HCT116 (cell line): Measurements from ENCODE around the gene ATP4A. TPM values are rescaled to one million over a fixed set of nuclear protein-coding genes. Genes with fewer than 3 reads are reported as not detected.

Source experiments
- ATAC-seq: fragments of 200-7000 bp; cut with Tn5 transposase; 2 replicates; pipeline ENCODE4 v1.9.1; 2020; ENCODE audit warnings: mild to moderate bottlenecking, moderate library complexity
- BruUV-seq: library from RNA; stranded (reverse); fragments of 400-500 nt; replicated peaks from 2 replicates; lab custom pipeline; 2021; lab: Mats Ljungman, UMichigan
- CTCF ChIA-PET: fragments of 300-600 bp; sonication (Branson Sonifier 250); formaldehyde crosslinking; loops from one replicate; lab custom pipeline; 2021; ENCODE audit warnings: antibody characterized with exemption; lab: Charles Lee
- POLR2A ChIA-PET: fragments of 300-600, 350-600 bp; sonication (Branson Sonifier 250); formaldehyde crosslinking; loops from one replicate; lab custom pipeline; 2021; ENCODE audit warnings: antibody characterized with exemption; lab: Charles Lee
- RAD21 ChIA-PET, 2 experiments: fragments of 300-600 bp; sonication (Branson Sonifier 250); formaldehyde crosslinking; loops; one replicate each; lab custom pipeline; 2023; ENCODE audit warnings: low total read pairs in 2 of 2; ENCODE audit not compliant: uncharacterized antibody in 2 of 2, unreplicated experiment in 2 of 2, low non-redundant PET in 1 of 2; lab: Charles Lee
- DNase-seq: peaks from one replicate; pipeline ENCODE4 v3.0.0-alpha.2; 2010; ENCODE audit warnings: low read depth, low spot score
- H2AFZ ChIP-seq: fragments of 200-600 bp; shearing (Covaris generic), sonication (generic); 2 replicates; pipeline ENCODE4 v1.6.1; 2017; ENCODE audit warnings: low read depth, mixed run types, mixed read lengths, antibody characterized with exemption, low read length; ENCODE audit not compliant: poor library complexity, severe bottlenecking
- H3K27ac ChIP-seq: 2 replicates; pipeline ENCODE4 v1.5.1; 2012; ENCODE audit warnings: low read depth, low read length
- H3K27me3 ChIP-seq: fragments of 200-600 bp; sonication (generic); 2 replicates; pipeline ENCODE4 v1.6.1; 2016; ENCODE audit warnings: mixed run types, low read length, mixed read lengths; ENCODE audit not compliant: insufficient read depth
- H3K36me3 ChIP-seq, 2 experiments: fragments of 200-500 bp in 1 of 2; fragments of 200-600 bp in 1 of 2; sonication (Bioruptor generic) in 1 of 2; sonication (generic) in 1 of 2; 2 replicates each; pipeline versions ENCODE4 v1.5.1 to v1.6.1; 2014 to 2016; ENCODE audit warnings: low read length in 2 of 2, inconsistent platforms in 1 of 2, mixed read lengths in 1 of 2, mixed run types in 1 of 2; ENCODE audit not compliant: insufficient read depth in 2 of 2, control insufficient read depth in 1 of 2
- H3K4me1 ChIP-seq, 2 experiments: fragments of 200-600 bp in 1 of 2; sonication (generic) in 1 of 2; 2 replicates each; pipeline versions ENCODE4 v1.5.1 to v1.6.1; 2012 to 2017; ENCODE audit warnings: low read length in 2 of 2, inconsistent platforms in 1 of 2, mild to moderate bottlenecking in 1 of 2, mixed read lengths in 1 of 2, mixed run types in 1 of 2, moderate library complexity in 1 of 2; ENCODE audit not compliant: insufficient read depth in 2 of 2, control insufficient read depth in 1 of 2
- H3K4me2 ChIP-seq: fragments of 200-600 bp; sonication (generic); 2 replicates; pipeline ENCODE4 v1.6.1; 2017; ENCODE audit warnings: mixed run types, low read length, mixed read lengths
- H3K4me3 ChIP-seq, 2 experiments: fragments of 200-600 bp in 1 of 2; sonication (generic) in 1 of 2; replicated peaks in 1 of 2; 2 replicates each; pipeline ENCODE4 v1.5.1; 2011 to 2016; ENCODE audit warnings: low read length in 2 of 2, control low read depth in 1 of 2, low read depth in 1 of 2, mild to moderate bottlenecking in 1 of 2, mixed read lengths in 1 of 2, mixed run types in 1 of 2
- H3K79me2 ChIP-seq: fragments of 200-600 bp; sonication (generic); 2 replicates; pipeline ENCODE4 v1.6.1; 2017; ENCODE audit warnings: mild to moderate bottlenecking, mixed run types, low read length, moderate library complexity, mixed read lengths; ENCODE audit not compliant: insufficient read depth
- H3K9ac ChIP-seq: fragments of 200-600 bp; sonication (generic); 2 replicates; pipeline ENCODE4 v1.6.1; 2016; ENCODE audit warnings: low read length, mixed read lengths
- H3K9me2 ChIP-seq: fragments of 200-600 bp; sonication (generic), shearing (Covaris generic); 2 replicates; pipeline ENCODE4 v1.6.1; 2017; ENCODE audit warnings: mixed run types, mild to moderate bottlenecking, moderate library complexity; ENCODE audit not compliant: insufficient read depth
- H3K9me3 ChIP-seq, 2 experiments: fragments of 200-500 bp in 1 of 2; fragments of 200-600 bp in 1 of 2; sonication (Bioruptor generic) in 1 of 2; sonication (generic) in 1 of 2; 2 replicates each; pipeline ENCODE4 v1.6.1; 2014 to 2017; ENCODE audit warnings: low read length in 2 of 2, mixed read lengths in 2 of 2, inconsistent platforms in 1 of 2, low read depth in 1 of 2, mild to moderate bottlenecking in 1 of 2, mixed run types in 1 of 2, moderate library complexity in 1 of 2; ENCODE audit not compliant: control insufficient read depth in 1 of 2, insufficient read depth in 1 of 2
- H4K20me1 ChIP-seq: fragments of 200-600 bp; sonication (generic), shearing (Covaris generic); 2 replicates; pipeline ENCODE4 v1.6.1; 2017; ENCODE audit warnings: mixed run types, mild to moderate bottlenecking, moderate library complexity; ENCODE audit not compliant: insufficient read depth
- EGR1 ChIP-seq: IDR thresholded peaks from 2 replicates; pipeline ENCODE4 v1.6.1; 2012; ENCODE audit warnings: low read depth
- EZH2phosphoT487 ChIP-seq: fragments of 200-600 bp; IDR thresholded peaks from 2 replicates; pipeline ENCODE4 v1.6.1; 2018; ENCODE audit warnings: antibody characterized with exemption, borderline replicate concordance
- FOSL1 ChIP-seq: IDR thresholded peaks from 2 replicates; pipeline ENCODE4 v1.6.1; 2012; ENCODE audit warnings: low read depth
- POLR2A ChIP-seq: IDR thresholded peaks from 2 replicates; pipeline ENCODE4 v1.7.0; 2011; ENCODE audit warnings: borderline replicate concordance; ENCODE audit not compliant: insufficient read depth, insufficient read length; ENCODE audit errors: extremely low read depth
- SIN3A ChIP-seq: IDR thresholded peaks from 2 replicates; pipeline ENCODE4 v1.6.1; 2012; ENCODE audit warnings: low read depth
- SRF ChIP-seq: IDR thresholded peaks from 2 replicates; pipeline ENCODE4 v1.6.1; 2012; ENCODE audit warnings: low read depth
- ZBTB33 ChIP-seq: IDR thresholded peaks from 2 replicates; pipeline ENCODE4 v1.6.1; 2011; ENCODE audit warnings: mild to moderate bottlenecking, low read length, moderate library complexity; ENCODE audit not compliant: insufficient replicate concordance; ENCODE audit errors: extremely low read depth
- ZFX ChIP-seq: fragments of 450-650 bp; IDR thresholded peaks from 2 replicates; pipeline ENCODE4 v1.6.1; 2017
- ZNF274 ChIP-seq: fragments of 200-500 bp; sonication (Bioruptor generic); IDR thresholded peaks from 2 replicates; pipeline ENCODE4 v1.6.1; 2014; ENCODE audit warnings: mild to moderate bottlenecking, low read depth, low read length, inconsistent platforms
- intact Hi-C: fragments of 100-400 bp; cut with micrococcal nuclease; formaldehyde crosslinking; loops from 2 replicates; pipeline ENCODE4 v1.10.0; 2022
- total RNA-seq: library from RNA; stranded (reverse); gene quantifications from one replicate; pipeline ENCODE4 v1.2.1, GENCODE V29; 2021; ENCODE audit not compliant: unreplicated experiment
- TF ChIP-seq, protein P1 (sequence below): IDR thresholded peaks from 2 replicates; pipeline ENCODE4 v1.6.1; 2012
- TF ChIP-seq, protein P2 (sequence below), 3 experiments: fragments of 200-600 bp in 1 of 3; sonication (generic) in 1 of 3; IDR thresholded peaks in 2 of 3; conservative IDR thresholded peaks in 1 of 3; 2 replicates each; pipeline ENCODE4 v1.5.1; 2012 to 2017; ENCODE audit warnings: low read depth in 2 of 3, low read length in 2 of 3, antibody characterized with exemption in 1 of 3, borderline replicate concordance in 1 of 3, control low read depth in 1 of 3, mild to moderate bottlenecking in 1 of 3, mixed read lengths in 1 of 3, mixed run types in 1 of 3, moderate library complexity in 1 of 3; ENCODE audit not compliant: insufficient read depth in 1 of 3

Gene ATP4A
- total RNA-seq, 1 experiment from 2014 or later, result 0.27 TPM

DNA sequence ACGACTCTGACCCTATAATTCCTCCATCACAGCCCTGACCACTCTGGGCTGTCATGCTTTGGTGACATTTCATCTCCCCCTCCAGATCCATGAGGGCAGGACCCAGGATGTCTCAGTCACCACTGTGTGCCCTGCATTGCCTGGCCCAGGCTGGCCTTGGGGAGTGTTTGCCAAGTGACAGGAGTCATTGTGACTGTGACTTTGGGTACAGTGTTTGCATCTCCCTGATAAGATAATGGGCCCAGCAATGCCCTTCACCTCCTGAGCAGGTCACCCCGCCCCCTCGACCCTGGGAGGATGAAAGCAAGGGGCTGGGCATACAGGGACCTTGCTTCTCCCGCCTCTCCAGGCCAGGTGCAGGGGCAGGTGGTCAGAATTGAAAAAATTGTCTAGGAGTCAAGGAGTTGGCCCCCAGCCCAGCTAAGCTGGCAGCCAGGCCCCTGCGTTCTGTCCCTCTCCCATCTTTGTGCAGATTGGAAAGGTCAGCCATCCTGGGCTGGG lies 5.9 kb upstream of the ATP4A start:
- no peak overlapping the region for H3K9ac ChIP-seq
- no peak overlapping the region for H3K27ac ChIP-seq
- no peak overlapping the region for H3K4me3 ChIP-seq
- H3K36me3 ChIP-seq, result no peaks in the 10 kb centered on the region
- ATAC-seq, result no peak
- no peaks in the 10 kb centered on the region for H3K9me3 ChIP-seq
- ChIA-PET CTCF (no interaction called here), POLR2A (no interaction called here), RAD21 (no interaction called here)
- no TSS peak for BruUV-seq
- no peaks in the 10 kb centered on the region for H3K27me3 ChIP-seq
- H4K20me1 ChIP-seq, result no peaks in the 10 kb centered on the region
- no peaks in the 10 kb centered on the region for H3K79me2 ChIP-seq
- no peak for DNase-seq
- H3K4me2 ChIP-seq, result no peak overlapping the region
- H3K4me1 ChIP-seq, result no peaks in the 10 kb centered on the region
- intact Hi-C loops, result no loop called here
- TF ChIP-seq, protein P1, sequence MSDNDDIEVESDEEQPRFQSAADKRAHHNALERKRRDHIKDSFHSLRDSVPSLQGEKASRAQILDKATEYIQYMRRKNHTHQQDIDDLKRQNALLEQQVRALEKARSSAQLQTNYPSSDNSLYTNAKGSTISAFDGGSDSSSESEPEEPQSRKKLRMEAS, result no peak
- TF ChIP-seq, protein P2, sequence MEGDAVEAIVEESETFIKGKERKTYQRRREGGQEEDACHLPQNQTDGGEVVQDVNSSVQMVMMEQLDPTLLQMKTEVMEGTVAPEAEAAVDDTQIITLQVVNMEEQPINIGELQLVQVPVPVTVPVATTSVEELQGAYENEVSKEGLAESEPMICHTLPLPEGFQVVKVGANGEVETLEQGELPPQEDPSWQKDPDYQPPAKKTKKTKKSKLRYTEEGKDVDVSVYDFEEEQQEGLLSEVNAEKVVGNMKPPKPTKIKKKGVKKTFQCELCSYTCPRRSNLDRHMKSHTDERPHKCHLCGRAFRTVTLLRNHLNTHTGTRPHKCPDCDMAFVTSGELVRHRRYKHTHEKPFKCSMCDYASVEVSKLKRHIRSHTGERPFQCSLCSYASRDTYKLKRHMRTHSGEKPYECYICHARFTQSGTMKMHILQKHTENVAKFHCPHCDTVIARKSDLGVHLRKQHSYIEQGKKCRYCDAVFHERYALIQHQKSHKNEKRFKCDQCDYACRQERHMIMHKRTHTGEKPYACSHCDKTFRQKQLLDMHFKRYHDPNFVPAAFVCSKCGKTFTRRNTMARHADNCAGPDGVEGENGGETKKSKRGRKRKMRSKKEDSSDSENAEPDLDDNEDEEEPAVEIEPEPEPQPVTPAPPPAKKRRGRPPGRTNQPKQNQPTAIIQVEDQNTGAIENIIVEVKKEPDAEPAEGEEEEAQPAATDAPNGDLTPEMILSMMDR (IDR thresholded peaks at IDR 0.05 in 2 of 3, conservative IDR thresholded peaks at IDR 0.05 in 1 of 3; ENCODE audit: borderline replicate concordance in 1 of 3, insufficient read depth in 1 of 3, low read depth in 2 of 3, low read length in 2 of 3), result no peak
- no peak for TF ChIP-seq POLR2A
- no peak for TF ChIP-seq SRF
- no peak for TF ChIP-seq EGR1
- no peak for TF ChIP-seq ZNF274
- TF ChIP-seq ZBTB33, result no peak
- no peak for TF ChIP-seq EZH2phosphoT487
- no peak for TF ChIP-seq FOSL1
- TF ChIP-seq ZFX, result no peak
- TF ChIP-seq SIN3A, result no peak
- H2AFZ ChIP-seq, result no peak overlapping the region
- no peaks in the 10 kb centered on the region for H3K9me2 ChIP-seq
